K562 (cell line): ENCODE data around the gene DCUN1D2.

Source experiments
- CTCF ChIP-seq, 3 experiments: IDR thresholded peaks in 2 of 3; conservative IDR thresholded peaks in 1 of 3; 2 replicates each; pipeline ENCODE4 v1.5.1; 2011 to 2012; ENCODE audit warnings: low read length in 3 of 3, mild to moderate bottlenecking in 3 of 3, control low read depth in 2 of 3, improper control_type of control experiment in 1 of 3, inconsistent platforms in 1 of 3, low read depth in 1 of 3, mixed read lengths in 1 of 3, moderate library complexity in 1 of 3; ENCODE audit not compliant: insufficient read depth in 2 of 3
- DLX4 ChIP-seq: fragments of 250-450 bp; sonication (Bioruptor Pico); IDR thresholded peaks from 2 replicates; pipeline ENCODE4 v1.6.1; 2021; ENCODE audit warnings: mild to moderate bottlenecking
- EP300 ChIP-seq: IDR thresholded peaks from 2 replicates; pipeline ENCODE4 v1.6.1; 2012; ENCODE audit warnings: low read length, improper control_type of control experiment
- MAZ ChIP-seq, 2 experiments: fragments of 450-650 bp in 1 of 2; sonication (generic) in 1 of 2; formaldehyde crosslinking; IDR thresholded peaks in 1 of 2; conservative IDR thresholded peaks in 1 of 2; 2 replicates each; pipeline versions ENCODE4 v1.4.0 to v1.5.0; 2020; ENCODE audit warnings: mild to moderate bottlenecking in 1 of 2, missing genetic modification reagents in 1 of 2
- PCBP1 ChIP-seq: fragments of 200-400 bp; formaldehyde crosslinking; IDR thresholded peaks from 2 replicates; pipeline ENCODE4 v1.6.1; 2018; ENCODE audit warnings: mild to moderate bottlenecking, low read depth, low read length; ENCODE audit not compliant: poor library complexity, severe bottlenecking
- SP2 ChIP-seq: IDR thresholded peaks from 2 replicates; pipeline ENCODE4 v1.6.1; 2011; ENCODE audit warnings: mild to moderate bottlenecking, low read depth, low read length, moderate library complexity; ENCODE audit not compliant: poor library complexity, severe bottlenecking; ENCODE audit errors: extremely low read depth
- TF ChIP-seq, protein P1 (sequence below): conservative IDR thresholded peaks from 2 replicates; pipeline ENCODE4 v1.6.1; 2011; ENCODE audit warnings: low read depth, mild to moderate bottlenecking, low read length; ENCODE audit not compliant: control insufficient read depth
- TF ChIP-seq, protein P2 (sequence below), 2 experiments: fragments of 450-650 bp; formaldehyde crosslinking in 1 of 2; IDR thresholded peaks; 2 replicates each; pipeline versions ENCODE4 v1.4.0 to v1.6.1; 2014 to 2020; ENCODE audit warnings: mild to moderate bottlenecking in 2 of 2, borderline replicate concordance in 1 of 2, low read depth in 1 of 2

DNA sequence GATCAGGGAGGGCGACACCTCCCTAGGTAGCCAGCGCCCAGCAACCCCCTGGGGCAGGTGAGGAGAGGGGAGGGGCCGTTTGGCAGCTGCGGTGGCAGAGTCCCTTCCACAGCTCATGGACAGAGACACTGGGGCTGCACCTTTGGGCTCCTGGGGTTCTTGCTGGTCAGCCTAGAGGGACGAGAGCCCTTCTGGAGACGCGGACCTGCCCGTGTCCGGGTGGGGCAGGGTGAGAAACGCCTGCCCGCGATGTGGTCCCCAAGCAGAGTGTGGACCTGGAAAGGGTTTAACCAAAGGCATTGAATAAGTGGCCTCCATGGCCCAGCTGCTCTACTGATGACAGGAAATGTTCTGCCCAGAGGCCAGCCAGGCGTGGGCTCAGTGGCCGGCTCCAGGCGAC lies 75.5 kb downstream of the DCUN1D2 start:
- TF ChIP-seq EP300 (no peak), DLX4 (CRISPR knock-in tag) (no peak), SP2 (no peak), MAZ (CRISPR knock-in tag; conservative IDR thresholded peaks at IDR 0.05 in 1 of 2, IDR thresholded peaks at IDR 0.05 in 1 of 2) (no peak), PCBP1 (no peak), CTCF (IDR thresholded peaks at IDR 0.05 in 2 of 3, conservative IDR thresholded peaks at IDR 0.05 in 1 of 3; ENCODE audit: insufficient read depth in 2 of 3, low read depth in 1 of 3, low read length in 3 of 3) (no peak)
- TF ChIP-seq, protein P1, sequence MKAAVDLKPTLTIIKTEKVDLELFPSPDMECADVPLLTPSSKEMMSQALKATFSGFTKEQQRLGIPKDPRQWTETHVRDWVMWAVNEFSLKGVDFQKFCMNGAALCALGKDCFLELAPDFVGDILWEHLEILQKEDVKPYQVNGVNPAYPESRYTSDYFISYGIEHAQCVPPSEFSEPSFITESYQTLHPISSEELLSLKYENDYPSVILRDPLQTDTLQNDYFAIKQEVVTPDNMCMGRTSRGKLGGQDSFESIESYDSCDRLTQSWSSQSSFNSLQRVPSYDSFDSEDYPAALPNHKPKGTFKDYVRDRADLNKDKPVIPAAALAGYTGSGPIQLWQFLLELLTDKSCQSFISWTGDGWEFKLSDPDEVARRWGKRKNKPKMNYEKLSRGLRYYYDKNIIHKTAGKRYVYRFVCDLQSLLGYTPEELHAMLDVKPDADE = no peak
- TF ChIP-seq, protein P2, sequence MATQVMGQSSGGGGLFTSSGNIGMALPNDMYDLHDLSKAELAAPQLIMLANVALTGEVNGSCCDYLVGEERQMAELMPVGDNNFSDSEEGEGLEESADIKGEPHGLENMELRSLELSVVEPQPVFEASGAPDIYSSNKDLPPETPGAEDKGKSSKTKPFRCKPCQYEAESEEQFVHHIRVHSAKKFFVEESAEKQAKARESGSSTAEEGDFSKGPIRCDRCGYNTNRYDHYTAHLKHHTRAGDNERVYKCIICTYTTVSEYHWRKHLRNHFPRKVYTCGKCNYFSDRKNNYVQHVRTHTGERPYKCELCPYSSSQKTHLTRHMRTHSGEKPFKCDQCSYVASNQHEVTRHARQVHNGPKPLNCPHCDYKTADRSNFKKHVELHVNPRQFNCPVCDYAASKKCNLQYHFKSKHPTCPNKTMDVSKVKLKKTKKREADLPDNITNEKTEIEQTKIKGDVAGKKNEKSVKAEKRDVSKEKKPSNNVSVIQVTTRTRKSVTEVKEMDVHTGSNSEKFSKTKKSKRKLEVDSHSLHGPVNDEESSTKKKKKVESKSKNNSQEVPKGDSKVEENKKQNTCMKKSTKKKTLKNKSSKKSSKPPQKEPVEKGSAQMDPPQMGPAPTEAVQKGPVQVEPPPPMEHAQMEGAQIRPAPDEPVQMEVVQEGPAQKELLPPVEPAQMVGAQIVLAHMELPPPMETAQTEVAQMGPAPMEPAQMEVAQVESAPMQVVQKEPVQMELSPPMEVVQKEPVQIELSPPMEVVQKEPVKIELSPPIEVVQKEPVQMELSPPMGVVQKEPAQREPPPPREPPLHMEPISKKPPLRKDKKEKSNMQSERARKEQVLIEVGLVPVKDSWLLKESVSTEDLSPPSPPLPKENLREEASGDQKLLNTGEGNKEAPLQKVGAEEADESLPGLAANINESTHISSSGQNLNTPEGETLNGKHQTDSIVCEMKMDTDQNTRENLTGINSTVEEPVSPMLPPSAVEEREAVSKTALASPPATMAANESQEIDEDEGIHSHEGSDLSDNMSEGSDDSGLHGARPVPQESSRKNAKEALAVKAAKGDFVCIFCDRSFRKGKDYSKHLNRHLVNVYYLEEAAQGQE (IDR thresholded peaks at IDR 0.05; ENCODE audit: borderline replicate concordance) = no peak
- TF ChIP-seq, protein P2 (CRISPR knock-in tag; IDR thresholded peaks at IDR 0.05; ENCODE audit: low read depth) = no peak
